ENCODE results near the gene SLC35A1.

DNA sequence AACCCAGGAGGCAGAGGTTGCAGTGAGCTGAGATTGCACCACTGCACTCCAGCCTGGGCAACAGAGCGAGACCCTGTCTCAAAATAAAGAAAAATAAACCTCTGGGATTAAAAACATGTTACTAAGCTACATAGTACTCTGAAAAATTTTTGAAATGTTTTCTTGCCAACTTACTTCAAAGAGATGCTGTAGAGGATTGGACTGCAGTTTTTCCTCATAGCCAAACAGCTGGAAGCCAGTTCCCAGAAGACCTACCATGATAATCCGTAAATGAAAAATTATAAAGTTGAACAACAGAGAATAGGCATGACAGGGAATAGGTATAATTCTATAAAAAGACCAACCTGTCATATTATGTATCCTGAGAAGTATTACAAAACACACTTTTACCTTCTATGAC is 69.0 kb downstream of the SLC35A1 start:
- TF ChIP-seq POLR2A (IDR thresholded peaks at IDR 0.05; ENCODE audit: low read depth, low read length) (no peak), POLR2AphosphoS5 (IDR thresholded peaks at IDR 0.05; ENCODE audit: low read depth, low read length) (no peak), SPI1 (IDR thresholded peaks at IDR 0.05; ENCODE audit: low read depth, low read length) (no peak)
